ENCODE measurements around the gene NQO2. TPM values are rescaled to one million over a fixed set of nuclear protein-coding genes. Genes with fewer than 3 reads are reported as not detected.

The NQO2 gene
- total and polyA plus RNA-seq, 2 of the 13 experiments (the other 11 are each of a cell fraction or from before 2014, with no cell fraction given), result 32.2 to 56.5 TPM

DNA sequence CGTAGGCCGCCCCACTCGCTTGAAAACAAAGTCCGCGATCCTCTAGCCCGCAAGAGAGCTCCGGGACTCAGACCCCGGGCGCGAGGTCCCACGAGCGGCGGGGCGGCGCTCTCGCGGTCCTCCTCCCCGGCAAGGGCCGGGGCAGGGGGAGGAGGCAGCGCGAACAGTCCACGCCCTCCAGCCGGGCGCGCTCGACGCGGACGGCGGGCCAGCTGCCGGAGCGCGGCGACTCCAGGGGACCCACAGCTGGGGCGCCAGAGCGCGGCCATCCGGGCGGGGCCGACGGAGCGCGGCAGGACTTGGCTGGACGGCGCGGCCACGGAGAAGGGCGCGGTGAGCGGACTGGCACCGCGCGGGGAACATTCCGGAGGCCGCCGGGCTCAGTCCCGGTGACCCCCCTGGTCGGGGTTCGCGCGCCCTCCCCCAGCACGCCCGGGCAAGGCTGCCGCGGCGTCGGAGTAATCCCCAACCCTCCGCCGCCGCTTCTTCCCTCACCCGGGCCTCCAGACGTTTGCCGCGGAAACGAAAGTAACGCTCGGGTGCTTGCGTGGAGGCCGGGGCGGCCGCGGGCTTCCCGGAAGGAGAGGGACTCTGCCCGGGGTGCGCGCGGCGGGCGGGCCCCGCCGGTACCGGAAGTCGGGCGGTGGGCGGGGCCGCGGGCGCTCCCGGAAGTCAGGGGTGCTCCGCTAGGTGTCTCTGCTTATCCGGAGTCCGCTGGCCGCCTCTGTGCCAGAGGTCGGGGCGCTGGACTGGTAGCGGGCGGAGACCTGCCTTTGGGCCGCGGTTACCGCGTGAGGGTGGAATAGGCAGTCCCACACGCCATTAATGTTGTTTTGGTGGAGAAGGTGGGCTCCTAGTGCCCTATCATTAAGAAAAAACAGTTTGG lies 68.9 kb downstream of the NQO2 start, which contains the start of gene RIPK1 (continued):
- TF ChIP-seq THYN1 (CRISPR knock-in tag; IDR thresholded peaks at IDR 0.05; ENCODE audit: borderline replicate concordance, low read depth), result no peak
- no peak for TF ChIP-seq ZNF550 (CRISPR knock-in tag; IDR thresholded peaks at IDR 0.05; ENCODE audit: borderline replicate concordance)
- TF ChIP-seq, protein P1, sequence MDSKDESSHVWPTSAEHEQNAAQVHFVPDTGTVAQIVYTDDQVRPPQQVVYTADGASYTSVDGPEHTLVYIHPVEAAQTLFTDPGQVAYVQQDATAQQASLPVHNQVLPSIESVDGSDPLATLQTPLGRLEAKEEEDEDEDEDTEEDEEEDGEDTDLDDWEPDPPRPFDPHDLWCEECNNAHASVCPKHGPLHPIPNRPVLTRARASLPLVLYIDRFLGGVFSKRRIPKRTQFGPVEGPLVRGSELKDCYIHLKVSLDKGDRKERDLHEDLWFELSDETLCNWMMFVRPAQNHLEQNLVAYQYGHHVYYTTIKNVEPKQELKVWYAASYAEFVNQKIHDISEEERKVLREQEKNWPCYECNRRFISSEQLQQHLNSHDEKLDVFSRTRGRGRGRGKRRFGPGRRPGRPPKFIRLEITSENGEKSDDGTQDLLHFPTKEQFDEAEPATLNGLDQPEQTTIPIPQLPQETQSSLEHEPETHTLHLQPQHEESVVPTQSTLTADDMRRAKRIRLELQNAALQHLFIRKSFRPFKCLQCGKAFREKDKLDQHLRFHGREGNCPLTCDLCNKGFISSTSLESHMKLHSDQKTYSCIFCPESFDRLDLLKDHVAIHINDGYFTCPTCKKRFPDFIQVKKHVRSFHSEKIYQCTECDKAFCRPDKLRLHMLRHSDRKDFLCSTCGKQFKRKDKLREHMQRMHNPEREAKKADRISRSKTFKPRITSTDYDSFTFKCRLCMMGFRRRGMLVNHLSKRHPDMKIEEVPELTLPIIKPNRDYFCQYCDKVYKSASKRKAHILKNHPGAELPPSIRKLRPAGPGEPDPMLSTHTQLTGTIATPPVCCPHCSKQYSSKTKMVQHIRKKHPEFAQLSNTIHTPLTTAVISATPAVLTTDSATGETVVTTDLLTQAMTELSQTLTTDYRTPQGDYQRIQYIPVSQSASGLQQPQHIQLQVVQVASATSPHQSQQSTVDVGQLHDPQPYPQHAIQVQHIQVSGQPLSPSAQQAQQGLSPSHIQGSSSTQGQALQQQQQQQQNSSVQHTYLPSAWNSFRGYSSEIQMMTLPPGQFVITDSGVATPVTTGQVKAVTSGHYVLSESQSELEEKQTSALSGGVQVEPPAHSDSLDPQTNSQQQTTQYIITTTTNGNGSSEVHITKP (CRISPR knock-in tag; IDR thresholded peaks at IDR 0.05; ENCODE audit: low read depth), result peak; percentile 49; the same call in 1 of the 2 replicates
- peak; percentile 88 for TF ChIP-seq THAP11 (CRISPR knock-in tag; IDR thresholded peaks at IDR 0.05)
- no peak for TF ChIP-seq HNRNPL (IDR thresholded peaks at IDR 0.05; ENCODE audit: low read depth, low read length)
- peak; percentile 86 for TF ChIP-seq TBX2 (CRISPR knock-in tag; IDR thresholded peaks at IDR 0.05; ENCODE audit: borderline replicate concordance)
- TF ChIP-seq MXI1 (IDR thresholded peaks at IDR 0.05; ENCODE audit: borderline replicate concordance, low read depth, low read length), result peak; percentile 79; the same call in 2 of the 3 replicates
- TF ChIP-seq HES4 (CRISPR knock-in tag; IDR thresholded peaks at IDR 0.05; ENCODE audit: borderline replicate concordance), result peak; percentile 76; the same call in 1 of the 2 replicates
- TF ChIP-seq NONO (IDR thresholded peaks at IDR 0.05), result no peak
- TF ChIP-seq NONO (CRISPR knock-in tag; conservative IDR thresholded peaks at IDR 0.05), result peak; percentile 93
- TF ChIP-seq, protein P2, sequence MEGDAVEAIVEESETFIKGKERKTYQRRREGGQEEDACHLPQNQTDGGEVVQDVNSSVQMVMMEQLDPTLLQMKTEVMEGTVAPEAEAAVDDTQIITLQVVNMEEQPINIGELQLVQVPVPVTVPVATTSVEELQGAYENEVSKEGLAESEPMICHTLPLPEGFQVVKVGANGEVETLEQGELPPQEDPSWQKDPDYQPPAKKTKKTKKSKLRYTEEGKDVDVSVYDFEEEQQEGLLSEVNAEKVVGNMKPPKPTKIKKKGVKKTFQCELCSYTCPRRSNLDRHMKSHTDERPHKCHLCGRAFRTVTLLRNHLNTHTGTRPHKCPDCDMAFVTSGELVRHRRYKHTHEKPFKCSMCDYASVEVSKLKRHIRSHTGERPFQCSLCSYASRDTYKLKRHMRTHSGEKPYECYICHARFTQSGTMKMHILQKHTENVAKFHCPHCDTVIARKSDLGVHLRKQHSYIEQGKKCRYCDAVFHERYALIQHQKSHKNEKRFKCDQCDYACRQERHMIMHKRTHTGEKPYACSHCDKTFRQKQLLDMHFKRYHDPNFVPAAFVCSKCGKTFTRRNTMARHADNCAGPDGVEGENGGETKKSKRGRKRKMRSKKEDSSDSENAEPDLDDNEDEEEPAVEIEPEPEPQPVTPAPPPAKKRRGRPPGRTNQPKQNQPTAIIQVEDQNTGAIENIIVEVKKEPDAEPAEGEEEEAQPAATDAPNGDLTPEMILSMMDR (CRISPR knock-in tag; IDR thresholded peaks at IDR 0.05), result peak; percentile 80
- TF ChIP-seq ZNF619 (CRISPR knock-in tag; IDR thresholded peaks at IDR 0.05), result no peak
- TF ChIP-seq PITX1 (CRISPR knock-in tag; IDR thresholded peaks at IDR 0.05), result peak; percentile 56; the same call in 1 of the 2 replicates
- TF ChIP-seq RAD21 (CRISPR knock-in tag; IDR thresholded peaks at IDR 0.05), result peak; percentile 70
- TF ChIP-seq REXO4 (CRISPR knock-in tag; IDR thresholded peaks at IDR 0.05; ENCODE audit: borderline replicate concordance), result no peak
- peak; percentile 48; the same call in 1 of the 2 replicates for TF ChIP-seq FOXK1 (CRISPR knock-in tag; IDR thresholded peaks at IDR 0.05; ENCODE audit: borderline replicate concordance, low read depth)
- TF ChIP-seq SOX13 (IDR thresholded peaks at IDR 0.05), result no peak
- TF ChIP-seq SOX13 (CRISPR knock-in tag; conservative IDR thresholded peaks at IDR 0.05 in 1 of 2, IDR thresholded peaks at IDR 0.05 in 1 of 2), result peak in 1 of 2 experiments; percentile 34; a peak in 1 of 4 replicates
- TF ChIP-seq ZNF446 (CRISPR knock-in tag; IDR thresholded peaks at IDR 0.05), result peak; percentile 94; the same call in 1 of the 2 replicates
- TF ChIP-seq, protein P3, sequence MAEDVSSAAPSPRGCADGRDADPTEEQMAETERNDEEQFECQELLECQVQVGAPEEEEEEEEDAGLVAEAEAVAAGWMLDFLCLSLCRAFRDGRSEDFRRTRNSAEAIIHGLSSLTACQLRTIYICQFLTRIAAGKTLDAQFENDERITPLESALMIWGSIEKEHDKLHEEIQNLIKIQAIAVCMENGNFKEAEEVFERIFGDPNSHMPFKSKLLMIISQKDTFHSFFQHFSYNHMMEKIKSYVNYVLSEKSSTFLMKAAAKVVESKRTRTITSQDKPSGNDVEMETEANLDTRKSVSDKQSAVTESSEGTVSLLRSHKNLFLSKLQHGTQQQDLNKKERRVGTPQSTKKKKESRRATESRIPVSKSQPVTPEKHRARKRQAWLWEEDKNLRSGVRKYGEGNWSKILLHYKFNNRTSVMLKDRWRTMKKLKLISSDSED (CRISPR knock-in tag; IDR thresholded peaks at IDR 0.05), result no peak
- TF ChIP-seq ZNF891 (CRISPR knock-in tag; IDR thresholded peaks at IDR 0.05), result 0 out of 2 replicates have a peak, but pooled peaks have one; percentile 62
- peak; percentile 66; the same call in 1 of the 2 replicates for TF ChIP-seq ZBTB7B (CRISPR knock-in tag; IDR thresholded peaks at IDR 0.05)
- peak; percentile 69 for TF ChIP-seq ATF7-NPFF (CRISPR knock-in tag; IDR thresholded peaks at IDR 0.05; ENCODE audit: low read depth)
